OCI-M1 (cell line): Measurements from ENCODE around the gene RXRA.

Experiments used
- DNase-seq: peaks from one replicate; lab custom pipeline; 2025; lab: John Stamatoyannopoulos, UW

The RXRA gene

DNA sequence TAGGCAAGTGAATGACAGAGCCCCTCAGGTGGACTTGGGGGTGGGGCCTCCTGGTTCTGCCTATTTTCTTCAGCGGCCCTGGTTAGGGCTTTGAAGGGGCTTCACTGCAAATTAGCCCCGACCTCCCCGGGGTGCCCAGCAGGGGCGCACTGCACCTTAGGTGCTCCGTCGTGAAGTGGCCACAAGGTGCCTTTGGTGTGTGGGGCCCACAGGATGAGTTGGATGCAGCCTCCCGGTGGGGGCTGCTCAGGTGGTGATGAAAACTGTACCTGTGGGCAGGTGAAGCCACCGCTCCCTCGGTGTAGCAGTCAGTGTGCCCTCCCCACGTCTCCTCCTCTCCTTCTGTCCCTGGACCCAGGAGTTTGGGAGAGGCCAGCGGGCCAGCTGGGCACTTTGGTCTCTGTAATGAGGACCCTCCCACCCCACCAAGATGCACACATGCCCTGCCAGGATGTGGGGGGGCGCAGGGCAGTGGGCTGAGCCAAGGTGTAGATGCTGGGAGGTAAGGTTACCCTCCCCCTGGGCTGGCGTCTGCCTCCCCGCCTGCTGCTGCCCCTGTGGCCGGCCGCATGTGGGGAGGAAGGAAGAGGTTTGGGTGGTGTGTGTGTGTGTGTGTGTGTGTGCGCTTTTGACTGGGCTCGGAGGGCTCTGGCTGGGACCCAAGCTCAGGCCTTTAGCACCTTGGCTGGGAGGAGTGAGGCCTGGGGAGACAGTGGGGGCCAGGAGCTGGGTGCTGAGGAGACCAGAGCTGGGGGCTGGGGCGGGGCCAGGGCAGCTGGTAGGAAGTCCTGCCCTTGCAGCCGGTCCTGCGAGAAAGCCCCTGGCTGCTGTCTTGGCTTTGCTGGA lies 55.6 kb downstream of the RXRA start:
- peak; percentile 1 for DNase-seq

DNA sequence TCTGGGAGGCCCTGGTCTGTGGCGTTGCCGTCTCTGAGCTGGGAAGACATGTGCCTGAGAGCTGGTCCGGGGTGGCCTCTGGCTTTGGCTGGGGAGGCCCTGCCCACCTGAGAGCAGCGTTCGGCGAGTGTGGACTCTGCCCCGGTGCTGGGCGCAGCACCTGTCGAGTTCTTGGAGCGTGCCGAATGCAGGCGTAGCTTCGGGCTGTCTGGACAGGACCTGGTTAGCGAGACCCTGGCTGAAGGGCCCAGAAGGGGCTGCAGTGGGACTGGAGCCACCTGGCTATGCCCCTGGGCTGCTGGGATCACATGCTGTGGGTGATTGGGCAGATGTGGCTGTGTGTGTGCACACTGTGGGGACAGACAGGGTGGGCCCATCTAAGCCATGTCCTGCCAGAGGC lies 56.5 kb downstream of the RXRA start:
- no peak for DNase-seq

DNA sequence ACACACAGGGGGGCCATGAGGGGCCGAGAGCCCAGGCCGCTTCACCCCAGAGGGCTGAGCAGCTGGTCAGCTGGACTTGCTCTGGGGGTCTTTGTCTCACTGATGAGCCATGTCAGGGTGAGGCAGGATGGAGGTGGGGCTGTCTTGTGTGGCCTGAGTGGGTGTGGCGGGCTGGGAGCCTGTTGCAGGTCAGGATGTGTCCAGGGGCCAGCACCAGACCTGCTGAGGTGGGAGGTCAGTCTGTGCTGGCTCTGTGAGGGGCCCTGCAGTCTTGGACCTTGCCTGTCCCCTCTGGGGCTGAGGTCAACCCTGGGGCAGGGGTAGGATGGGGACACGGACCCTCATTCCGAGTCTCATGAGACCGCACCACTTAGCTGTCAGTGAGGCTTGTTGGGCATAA lies 56.9 kb downstream of the RXRA start:
- no peak for DNase-seq

DNA sequence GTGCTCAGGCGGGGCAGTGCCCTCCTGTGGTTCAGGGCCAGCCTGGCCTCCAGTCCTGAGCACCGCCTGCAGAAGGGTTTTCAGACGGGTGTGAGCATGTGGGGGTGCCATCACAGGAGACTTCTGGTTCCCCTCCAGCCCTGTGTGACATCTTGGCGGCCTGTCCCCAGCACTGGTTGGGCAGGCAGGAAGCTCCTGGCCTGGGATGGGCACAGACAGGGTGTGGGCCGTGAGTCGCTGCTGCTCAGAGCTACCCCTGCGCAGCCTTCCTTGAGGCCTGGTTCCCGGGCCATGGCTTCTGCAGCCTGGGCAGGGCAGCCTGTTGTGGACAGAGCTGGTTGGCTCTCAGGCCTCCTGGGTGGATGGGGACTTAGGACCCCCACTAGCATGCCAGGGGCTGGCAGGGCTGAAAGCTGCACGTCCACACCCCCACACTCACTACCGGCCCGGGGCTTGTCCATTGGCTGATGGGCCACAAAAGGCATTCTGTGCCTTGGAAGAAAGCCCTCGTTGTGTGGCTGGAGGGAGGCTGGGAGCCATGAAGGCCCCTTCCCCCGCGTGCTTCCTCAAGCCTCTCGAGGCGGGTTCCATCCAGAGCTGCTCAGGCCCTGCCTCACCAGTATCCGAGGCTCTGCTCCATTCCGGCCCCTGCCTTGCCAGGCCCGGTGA lies 58.7 kb downstream of the RXRA start:
- DNase-seq, result no peak

DNA sequence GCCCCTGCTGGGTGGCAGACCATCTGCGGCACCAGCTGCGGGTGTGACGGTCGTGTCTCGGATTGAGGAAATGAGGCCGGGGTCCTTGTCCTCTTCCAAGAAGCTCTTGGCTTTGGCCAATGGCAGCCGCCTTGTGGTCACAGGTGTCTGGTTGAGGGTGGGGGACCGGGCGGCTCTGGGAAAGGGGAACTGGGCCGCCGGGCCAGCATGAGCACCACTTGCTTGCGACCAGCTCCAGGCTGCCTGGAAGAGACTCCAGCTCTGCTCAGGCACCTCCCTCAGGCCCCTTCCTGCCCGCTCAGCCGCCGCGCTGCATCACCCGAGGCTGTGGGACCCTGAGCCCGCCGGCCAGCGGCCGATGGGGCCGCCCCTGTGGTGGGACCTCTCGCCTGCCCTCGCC lies 59.7 kb downstream of the RXRA start:
- no peak for DNase-seq

DNA sequence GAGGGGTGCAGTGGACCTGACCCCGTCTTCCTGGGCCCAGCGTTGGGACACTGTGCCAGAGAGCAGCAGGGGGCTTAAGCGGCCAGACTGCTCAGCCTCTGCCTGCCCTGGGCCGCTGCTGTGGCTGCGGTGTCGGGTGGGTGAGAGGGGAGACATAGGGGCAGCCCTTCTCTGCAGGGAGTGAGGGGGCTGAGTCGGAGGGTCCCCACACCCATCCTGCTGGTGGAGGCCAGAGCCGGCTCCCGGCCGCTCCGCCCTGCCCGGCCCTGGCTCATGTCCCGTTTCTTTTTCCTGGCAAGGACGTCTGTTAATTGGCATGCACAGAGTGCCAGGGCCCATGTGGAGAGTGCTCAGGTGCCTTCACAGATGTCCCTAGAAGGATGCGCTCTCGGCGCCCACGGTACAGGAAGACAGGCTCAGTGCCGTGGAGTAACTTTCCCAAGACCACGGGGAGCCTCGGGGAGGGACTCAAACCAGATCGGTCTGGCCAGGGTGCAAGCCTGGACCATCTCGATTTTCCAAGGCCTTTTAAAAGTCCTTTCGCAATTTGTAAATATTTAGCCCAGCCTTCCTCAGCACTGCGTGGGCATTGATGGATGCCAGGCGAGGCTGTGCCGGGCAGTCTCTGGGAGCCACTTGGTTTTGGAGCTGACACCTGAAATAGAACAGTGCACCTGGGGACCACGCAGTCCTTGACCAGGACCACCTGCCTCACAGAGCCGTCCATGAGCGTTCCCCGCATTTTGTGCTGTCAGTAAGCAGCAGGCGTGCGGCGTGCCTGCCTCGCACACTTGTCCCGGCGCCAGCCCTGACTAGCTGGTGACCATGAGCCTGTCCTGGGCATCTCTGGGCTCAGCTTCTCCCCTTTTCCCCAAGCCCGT lies 60.9 kb downstream of the RXRA start:
- DNase-seq, result no peak

DNA sequence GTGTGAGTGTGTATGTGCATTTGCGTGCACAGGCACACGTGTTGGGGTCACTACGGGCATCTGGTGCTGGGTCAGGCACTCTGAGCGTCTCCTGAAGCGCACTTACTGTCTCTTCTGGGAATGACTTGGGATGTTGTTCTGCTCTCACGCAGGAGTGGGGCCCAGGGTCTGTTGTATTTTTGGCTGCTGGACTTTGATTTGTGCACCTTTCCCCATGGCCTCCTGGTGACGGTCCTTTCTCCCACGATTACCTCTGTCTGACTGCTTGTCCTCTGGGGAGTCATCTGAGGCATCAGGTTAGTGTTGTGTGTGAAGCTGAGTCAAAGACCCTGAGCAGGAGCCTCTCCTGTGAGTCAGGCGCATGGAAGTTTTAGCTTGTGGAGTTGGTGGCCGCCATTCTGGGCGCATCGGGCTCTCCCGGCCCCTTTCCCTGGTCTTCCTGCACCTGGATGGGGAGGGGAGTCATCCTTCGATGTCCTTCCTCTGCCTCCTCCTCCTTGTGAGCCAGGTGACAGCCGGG lies 62.1 kb downstream of the RXRA start:
- DNase-seq, result no peak

DNA sequence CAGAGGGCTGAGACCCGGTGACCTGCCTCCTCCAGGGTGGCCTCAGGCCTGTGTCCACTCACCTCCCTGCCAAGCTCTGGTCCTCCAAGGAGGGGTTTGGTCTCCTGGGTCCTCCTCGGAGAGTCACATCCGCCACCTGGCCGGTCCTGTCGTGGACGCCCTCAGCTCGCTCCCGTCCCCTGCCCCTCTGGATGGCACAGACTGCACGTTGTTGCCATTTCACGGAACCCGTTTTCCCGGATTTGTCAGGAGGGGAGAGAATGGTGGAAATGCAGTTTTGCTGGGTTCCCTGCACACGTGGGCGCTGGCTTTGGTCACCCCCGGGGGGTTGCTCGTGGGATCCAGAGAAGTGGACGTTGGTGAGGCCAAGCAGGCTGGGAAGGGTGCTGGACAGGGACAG lies 62.7 kb downstream of the RXRA start:
- DNase-seq, result no peak

DNA sequence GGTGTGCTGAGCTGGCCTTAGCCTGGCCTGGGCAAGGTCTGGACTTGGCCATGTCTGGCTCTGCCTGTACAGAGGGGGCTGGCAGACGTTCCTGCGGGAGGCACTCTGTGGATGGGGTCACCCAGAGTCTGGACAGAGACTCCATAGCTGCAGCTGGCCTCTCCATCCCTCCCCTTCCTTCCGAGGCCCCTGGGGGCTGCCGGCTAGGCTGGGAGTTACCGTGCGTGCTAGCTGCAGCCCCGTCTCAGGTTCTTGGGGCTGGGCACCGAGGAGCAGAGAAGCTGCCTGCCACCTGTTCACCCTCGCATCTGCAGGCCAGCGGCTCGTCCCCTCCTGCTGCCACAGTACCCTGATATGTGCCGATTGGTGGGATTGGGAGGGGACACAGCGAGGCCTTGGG lies 63.4 kb downstream of the RXRA start:
- DNase-seq, result no peak

DNA sequence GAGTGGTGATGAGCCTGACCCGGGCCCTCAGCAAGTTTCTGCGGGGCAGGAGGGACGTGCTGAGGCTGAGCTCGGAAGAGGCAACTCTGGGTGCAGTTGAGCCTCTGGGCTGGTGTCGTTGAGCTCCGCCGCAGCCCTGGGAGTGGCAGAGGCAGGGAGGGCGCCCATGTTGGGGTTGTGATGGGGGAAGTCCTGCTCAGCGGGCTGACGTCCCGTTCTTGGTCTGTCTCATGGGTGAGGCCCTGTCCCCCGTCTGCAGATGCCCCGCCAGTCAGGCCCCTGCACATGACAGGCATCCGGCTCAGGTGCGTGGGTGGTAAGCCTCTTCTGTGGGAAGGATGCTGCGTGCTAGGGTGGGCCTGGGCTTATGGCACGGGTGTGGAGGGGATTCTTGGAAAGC lies 64.3 kb downstream of the RXRA start:
- DNase-seq, result no peak

DNA sequence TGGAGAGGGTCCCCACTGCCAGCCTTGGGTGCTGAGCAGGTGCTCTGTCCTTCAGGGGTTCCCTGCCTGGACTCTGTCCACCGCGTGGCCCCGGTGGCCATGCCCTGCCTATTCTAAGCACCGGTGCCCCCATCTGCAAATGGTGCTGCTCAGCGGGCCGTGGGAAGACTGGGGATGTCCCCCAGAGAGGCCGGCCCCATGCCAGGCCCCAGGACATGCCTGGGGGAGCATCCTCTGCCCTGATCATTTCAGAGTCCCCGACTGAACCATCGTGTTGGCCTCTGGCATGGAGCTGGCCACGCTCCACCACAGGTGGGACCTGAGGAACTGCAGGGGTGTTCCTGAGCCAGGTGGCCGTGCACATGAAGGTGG lies 64.7 kb downstream of the RXRA start:
- no peak for DNase-seq

DNA sequence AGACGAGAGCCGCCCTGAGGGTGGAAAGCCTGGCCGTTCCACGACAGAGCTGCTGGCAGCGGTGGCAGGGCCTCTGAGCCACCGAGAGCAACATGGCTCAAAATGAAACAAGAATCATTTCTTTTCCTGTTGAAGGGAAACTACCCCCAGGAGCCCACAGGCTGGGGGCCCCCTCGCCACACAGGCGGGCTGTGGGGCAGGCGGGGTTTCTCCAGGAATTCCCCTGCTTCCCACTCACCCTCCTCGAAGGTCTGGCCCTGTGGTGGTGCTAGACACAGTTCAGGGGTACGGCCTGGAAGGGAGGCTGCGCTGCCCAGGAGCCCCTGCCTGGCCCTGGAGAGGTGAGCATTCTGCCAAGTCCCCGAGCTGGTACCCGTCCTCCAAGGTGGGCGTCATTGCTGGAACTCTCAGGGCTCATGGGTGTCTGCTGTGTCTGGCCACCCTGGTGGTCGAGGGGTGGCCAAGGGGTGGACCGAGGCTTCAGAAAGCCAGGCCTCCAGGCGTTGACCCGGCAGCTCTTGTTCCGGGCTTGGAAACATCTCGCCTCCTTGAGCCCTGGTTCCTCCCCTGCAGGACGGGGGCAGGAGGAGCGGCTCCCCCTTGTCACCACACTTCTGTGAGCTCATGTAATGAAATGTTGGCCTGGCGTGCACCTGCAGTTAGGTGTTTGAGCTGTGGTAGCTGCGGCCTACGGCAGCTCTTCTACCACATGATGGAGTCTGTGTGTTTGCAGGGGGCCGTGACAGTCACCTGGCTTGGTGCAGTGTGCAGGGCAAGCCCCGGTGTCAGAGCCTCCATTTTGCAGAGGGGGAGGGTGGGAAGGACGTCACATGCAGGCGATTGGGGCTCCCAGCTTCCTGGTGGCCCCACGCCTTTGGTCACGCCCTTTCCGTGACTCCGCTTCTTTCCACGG lies 65.3 kb downstream of the RXRA start:
- DNase-seq, result no peak

DNA sequence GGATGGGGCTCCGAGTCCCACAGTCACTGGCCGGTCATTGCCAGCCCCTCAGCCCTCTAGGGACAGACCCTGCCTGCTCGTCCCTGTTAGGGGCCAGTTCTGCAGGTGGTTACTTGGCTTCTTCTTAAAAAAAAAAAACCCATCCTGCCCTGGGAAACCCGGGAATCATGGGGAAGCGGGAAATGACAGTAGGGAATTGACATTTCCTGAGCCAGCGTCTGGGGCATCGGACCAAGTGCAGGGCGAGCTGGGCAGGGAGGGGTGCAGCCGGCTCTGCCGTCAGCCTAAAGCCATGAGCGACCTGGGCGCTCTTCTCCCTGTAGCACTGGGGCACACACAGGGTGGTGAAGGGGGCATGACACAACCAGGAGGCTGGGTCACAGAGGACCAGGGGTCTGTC lies 66.6 kb downstream of the RXRA start:
- DNase-seq, result no peak

DNA sequence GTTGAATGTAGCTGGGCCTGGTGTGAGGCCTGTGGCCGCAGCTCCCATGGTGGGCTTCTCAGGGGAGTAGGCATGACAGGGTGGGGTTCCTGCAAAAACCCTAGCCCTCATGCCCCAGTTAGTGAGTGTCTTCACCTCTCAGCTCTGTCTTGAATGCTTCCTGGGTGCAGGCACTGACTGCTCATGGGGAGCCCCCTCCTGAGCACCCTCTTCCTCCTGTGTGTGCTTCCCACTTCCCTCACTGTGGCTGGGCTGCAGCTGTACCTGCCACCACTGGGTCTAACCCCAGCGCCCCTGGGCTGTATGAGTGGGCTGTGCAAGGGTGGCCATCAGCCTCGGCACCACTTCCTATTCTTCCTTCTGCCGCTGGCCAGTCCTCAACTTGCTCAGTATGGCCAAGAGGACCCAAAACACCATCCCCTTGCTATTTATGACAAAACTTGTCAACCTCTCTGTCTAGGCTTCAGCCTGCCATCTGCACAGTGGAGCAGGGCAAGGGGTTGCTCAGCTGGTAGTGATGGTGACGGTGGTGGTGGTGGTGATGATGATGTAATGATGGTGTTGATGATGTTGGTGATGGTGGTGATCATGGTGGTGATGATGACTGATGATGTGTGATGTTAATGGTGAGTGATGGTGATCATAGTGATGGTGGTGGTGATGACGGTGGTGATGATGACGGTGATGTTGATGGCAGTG lies 67.5 kb downstream of the RXRA start:
- no peak for DNase-seq

DNA sequence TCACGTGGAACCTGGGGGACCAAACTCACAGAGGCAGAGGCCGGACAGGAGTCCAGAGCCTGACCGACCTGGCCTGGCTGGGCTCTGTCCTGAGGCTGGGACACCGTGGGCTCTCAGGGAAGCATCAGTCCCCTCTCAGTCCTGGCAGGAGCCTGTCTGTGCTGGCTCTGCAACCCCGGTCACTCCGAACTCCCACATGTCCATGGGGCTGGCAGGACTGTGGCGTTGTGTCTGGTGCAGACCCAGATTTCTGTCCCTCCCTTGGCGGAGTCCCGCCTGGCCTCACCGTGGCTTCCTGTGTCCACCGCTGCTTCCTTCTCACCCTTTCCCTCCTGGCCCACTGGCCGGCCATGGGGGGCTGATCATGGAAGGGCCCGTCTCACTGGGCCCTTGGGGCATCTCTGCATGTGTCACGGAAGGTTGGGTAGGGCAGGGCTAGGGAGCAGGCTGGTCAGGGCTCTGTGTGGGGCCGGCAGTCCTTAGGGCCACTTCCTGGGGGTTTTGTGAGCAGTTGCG lies 68.8 kb downstream of the RXRA start:
- DNase-seq, result no peak

DNA sequence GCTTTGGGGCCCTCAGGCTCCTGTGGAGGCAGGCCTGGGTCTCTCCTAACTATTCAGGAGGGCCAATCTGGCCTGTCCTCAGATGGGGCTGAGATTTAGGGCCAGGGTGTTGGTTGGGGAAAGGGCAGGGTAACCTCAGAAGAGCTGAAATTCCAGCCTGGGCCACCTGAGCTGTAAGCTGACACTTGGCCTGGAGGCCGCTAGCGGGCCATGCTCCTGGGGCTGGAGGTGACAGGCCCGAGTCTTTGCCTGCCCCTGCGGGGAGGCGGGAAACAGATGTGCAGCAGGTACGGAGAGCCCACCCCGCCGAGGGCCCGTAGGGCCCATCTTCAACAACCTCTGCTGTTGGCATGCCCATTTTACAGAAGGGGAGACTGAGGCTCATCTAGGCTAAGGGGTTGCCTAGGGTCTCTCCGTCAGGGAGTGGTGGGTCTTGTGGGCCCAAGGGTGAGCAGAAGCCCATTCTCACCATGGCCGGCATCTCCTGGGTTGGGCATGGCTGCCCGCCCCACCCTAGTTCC lies 69.5 kb downstream of the RXRA start:
- no peak for DNase-seq

DNA sequence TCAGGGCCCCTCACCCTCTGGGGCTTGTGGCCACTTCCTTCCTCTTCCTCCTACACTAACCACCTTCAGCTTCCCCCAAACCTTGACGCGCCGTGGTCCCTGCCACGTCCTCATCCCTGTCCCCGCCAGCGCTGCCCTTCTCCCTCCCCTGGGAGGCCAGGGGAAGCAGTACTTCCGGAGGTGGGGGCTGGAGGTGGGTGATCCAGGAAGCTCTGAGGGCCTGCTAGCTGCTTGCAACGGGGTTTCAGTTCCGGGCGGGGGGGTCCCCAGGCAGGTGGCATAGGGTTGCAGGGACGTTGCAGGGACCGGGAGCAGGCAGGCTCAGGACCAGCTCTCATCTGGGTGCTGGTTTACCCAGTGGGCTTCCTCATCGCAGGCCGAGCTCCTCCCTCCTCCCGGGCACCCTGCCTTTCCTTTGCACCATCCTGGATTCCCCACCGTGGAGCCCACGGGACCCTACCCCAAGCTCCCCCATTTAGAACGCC lies 70.0 kb downstream of the RXRA start:
- DNase-seq, result no peak

DNA sequence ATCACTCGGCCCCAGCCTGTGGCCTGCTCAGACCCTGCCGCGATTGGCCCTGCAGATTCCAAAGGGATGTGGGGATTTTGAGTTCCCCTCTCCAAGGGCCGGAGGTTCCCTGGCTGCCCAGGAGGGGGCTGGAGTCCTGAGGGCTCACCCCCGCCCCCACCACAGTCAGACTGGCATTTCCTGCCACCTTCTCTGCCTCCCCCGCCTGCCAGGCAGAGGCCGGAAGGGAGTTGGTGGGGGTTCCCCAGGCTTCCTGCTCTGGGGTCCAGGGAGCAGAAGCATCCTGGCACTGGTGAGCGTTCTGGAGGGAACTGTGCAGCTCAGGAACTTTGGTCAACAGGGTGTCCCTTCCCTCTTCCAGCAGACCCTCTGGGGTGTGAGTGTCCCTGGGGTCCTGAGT lies 70.6 kb downstream of the RXRA start:
- no peak for DNase-seq

DNA sequence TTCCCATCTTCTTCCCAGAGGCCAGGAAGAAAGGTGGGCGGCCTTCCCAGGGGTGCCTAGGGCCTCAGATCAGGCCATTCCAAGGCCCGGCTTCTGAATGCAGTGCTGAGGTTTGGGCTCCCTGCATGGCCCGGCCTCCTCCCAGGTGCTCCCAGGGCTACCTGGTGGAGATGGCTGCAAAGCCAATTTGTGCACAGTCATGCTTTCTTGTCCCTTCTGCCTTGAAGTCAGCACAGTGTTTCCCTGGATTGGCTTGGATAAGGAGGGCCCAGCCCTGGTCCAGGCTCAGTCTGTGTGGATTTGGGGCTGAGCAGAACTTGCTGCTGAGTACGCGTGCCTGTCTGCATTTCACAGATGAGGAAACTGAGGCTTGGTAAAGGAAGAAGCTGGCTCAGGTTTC lies 72.5 kb downstream of the RXRA start:
- no peak for DNase-seq

DNA sequence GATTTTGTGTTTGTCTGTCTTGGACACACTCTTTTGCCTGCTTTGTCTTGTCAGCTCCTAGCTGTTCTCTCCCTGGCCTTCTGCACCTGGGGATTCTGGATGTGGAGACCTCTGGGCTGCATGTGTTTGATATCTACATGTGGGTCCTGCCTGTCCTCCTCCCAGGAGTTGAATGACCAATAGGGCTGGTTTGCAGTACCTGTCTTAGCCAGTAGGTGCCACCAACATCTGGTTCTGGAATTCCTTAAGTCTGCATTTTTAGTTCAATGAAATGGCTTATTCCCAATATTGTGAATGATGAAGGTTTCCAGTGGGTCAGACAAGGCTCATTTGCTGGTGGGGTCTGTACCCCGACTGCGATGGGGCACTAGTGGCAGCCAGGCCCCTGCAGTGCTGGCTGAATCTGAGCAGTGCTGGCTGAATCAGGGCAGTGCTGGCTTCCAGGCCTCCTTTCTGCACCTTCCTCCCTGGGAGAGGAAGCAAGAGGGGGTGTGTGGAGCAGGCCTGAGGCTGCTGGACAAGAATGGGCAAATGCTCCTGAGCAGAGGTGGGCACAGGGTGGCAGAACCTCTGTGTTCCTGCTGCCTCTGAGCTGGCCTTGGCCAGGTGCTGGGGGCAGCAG lies 73.3 kb downstream of the RXRA start:
- DNase-seq, result peak; percentile 42
